Stimulated activated naive CD8-positive, alpha-beta T cell treated with anti-CD3 and anti-CD28 coated beads, Interleukin-15, Interleukin-2, amounts not matched to agents 100 U/mL and 50 U/mL, for 24 hours (primary cell): ENCODE measurements around the gene NCLN.
"Not testable (repeated sequence)": the region's sequence is repeated elsewhere in the genome, so short reads cannot be mapped to it uniquely, and the experiment has no call there.

Source experiments
- ATAC-seq: fragments of 150-1000 bp; cut with Tn5 transposase; one replicate; pipeline ENCODE4 v1.10.0; 2021
- DNase-seq: peaks from one replicate; pipeline ENCODE4 v3.0.0; 2021

NCLN gene

DNA sequence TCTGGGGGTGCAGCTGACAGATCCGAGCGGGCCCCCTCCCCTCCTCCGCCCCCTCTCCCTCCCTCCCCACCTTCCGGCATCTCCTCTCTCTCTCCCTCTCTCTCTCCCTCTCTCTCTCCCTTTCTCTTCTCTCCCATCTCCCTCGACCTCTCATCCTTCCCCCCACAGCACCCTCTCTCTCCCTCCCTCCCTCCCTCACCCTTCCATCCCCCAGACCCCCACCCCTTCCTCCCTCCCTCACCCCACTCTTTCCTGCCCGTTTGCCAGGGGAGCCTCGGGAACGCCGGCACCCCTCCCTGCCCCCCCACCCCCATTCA is 39.4 kb downstream of the NCLN start:
- ATAC-seq (no peak), DNase-seq (no peak)

DNA sequence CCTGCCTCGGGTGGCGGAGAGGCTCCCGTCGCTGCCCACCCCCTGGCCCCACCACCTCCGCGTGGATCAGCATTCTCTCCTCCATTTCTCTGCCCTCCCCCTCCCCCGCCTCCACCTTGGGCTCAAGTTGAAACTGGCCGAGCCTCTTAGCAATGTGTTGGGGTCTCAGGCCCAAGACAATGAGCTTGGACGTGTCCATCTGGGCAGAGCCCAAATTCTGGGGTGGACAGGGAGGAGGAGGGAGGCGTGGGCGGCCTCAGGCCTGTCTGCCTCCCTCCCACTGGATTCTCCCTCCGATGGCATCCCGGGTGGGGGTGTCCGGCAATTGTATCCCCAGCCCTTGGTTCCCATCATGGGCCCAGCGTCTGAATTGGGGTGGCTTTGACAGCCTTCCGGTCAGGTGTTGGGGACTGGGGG is 40.0 kb downstream of the NCLN start:
- no peak for ATAC-seq
- no peak for DNase-seq

GRCh38 chr19:3227054-3227626 is 41.4 kb downstream of the NCLN start:
- no peak for DNase-seq
- ATAC-seq, result no peak

DNA sequence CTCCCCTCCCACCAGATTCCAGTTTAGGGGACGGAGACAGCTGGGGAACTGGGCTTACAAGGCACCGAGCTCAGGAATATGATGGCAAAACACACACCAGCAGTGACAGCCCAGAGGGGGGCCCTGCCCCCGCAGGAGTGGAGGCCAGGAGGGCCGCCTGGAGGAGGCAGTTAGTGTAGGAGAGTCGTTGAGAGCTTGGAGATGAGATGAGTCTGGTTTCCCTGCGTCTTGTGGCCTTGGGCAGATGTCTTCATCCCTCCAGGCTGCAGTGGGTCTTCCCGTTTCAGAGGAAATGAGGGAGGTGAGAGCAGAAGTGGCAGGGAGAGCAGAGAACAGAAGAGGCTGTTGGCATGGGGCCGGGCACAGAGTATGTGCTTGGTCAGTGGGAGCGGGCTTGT is 43.6 kb downstream of the NCLN start:
- no peak for ATAC-seq

GRCh38 chr19:3229888-3230496 is 44.3 kb downstream of the NCLN start:
- DNase-seq (no peak), ATAC-seq (no peak)

More for the DNA sequence above, 43.6 kb downstream of the NCLN start:
- no peak for DNase-seq

GRCh38 chr19:3231288-3231687 is 45.6 kb downstream of the NCLN start:
- no peak for ATAC-seq
- no peak for DNase-seq

DNA sequence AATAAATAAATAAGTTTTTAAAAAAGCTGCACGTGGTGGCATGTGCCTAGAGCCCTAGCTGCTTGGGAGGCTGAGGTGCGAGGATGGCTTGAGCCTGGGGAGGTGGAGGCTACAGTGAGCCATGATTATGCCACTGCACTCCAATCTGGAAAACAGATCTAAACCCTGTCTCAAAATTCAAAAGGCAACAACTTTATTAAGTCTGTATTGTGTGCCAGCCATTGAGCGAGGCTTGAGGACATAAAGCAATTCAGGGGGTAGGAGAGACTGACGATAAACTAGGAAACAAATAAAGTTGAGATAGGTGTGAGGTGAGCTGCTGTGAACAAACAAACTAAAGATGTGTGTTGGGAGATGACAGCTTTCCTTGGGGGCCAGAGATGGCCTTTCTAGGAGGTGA is 47.4 kb downstream of the NCLN start:
- no peak for DNase-seq
- ATAC-seq, result no peak

GRCh38 chr19:3233831-3234230 is 48.1 kb downstream of the NCLN start:
- ATAC-seq (no peak), DNase-seq (no peak)

GRCh38 chr19:3234800-3235199 is 49.1 kb downstream of the NCLN start:
- peak; percentile 60 for DNase-seq
- no peak for ATAC-seq

DNA sequence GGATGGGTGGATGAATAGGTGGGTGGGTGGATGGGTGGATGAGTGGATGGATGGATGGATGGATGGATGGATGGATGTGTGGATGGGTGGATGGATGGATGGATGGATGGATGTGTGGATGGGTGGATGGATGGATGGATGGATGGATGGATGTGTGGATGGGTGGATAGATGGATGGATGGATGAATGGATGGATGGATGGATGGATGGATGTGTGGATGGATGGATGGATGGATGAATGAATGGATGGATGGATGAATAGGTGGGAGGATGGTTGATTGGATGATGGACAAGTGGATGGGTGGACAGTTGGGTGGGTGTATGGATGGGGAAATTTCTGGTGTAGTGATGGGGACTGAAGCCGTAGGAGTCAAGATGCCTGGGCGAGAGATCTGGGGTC is 49.9 kb downstream of the NCLN start:
- ATAC-seq, DNase-seq: not testable (repeated sequence)

- DNase-seq, result no peak
Observed at GRCh38 chr19:3236272-3236671, 50.5 kb downstream of the NCLN start.

GRCh38 chr19:3238066-3238561 is 52.4 kb downstream of the NCLN start:
- no peak for DNase-seq
- no peak for ATAC-seq

More at GRCh38 chr19:3236272-3236671, 50.5 kb downstream of the NCLN start:
- no peak for ATAC-seq

- ATAC-seq (no peak), DNase-seq (no peak)
Observed at GRCh38 chr19:3239367-3239766, 53.6 kb downstream of the NCLN start.

DNA sequence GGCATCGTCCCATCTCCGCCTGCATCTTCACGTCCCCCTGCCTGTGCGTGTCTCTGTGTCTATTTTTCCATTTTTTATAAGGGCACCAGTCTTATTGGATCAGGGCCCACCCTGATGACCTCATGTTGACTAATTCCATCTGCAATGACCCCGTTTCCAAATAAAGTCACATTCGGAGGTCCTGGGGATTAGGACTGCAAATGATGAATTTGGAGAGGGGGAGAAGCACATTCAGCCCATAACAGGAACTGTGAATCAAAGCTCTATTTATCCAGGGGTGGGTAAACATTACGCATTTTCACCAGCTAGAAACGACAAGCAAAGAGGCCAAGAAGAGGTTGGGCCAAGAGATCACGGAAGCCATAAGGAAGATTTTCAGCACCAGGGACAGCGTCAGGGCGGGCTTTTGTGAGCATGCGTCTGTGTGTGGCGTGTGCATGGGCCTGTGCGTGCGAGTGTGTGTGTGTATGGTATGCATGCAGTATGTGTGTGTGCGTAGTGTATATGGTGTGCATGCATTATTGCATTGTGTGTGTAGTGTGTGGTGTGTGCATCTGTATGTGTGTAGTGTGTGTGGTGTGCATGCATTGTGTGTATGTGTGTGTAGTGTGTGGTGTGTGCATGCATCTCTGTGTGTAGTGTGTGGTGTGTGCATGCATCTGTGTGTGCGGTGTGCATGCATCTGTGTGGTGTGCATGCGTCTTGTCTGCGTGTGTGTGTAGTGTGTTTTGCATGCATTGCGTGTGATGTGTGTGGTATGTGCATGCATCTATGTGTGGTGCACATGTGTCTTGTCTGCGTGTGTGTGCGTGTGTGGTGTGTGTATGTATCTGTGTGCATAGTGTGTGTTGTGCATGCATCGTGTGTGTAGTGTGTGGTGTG is 58.3 kb downstream of the NCLN start:
- DNase-seq (peak; percentile 62), ATAC-seq (no peak)

DNA sequence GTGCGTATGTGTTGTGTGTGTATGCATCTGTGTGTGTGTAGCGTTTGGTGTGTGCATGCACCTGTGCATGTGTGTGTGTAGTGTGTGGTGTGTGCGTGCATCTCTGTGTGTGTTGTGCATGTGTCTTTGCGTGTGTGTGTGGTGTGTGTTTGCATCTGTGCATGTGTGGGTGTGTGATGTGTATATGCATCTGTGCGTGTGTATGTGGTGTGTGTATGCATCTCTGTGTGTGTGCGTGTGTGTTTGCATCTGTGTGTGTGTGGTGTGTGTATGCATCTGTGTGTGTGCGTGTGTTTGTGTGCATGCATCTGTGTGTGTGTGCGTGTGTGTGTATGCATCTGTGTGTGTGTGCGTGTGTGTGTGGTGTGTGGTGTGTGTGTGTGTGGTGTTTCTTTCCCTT is 59.3 kb downstream of the NCLN start:
- DNase-seq (no peak), ATAC-seq (no peak)

- DNase-seq, result no peak
- ATAC-seq, result no peak
Observed at GRCh38 chr19:3248728-3249326, 63.1 kb downstream of the NCLN start.

DNA sequence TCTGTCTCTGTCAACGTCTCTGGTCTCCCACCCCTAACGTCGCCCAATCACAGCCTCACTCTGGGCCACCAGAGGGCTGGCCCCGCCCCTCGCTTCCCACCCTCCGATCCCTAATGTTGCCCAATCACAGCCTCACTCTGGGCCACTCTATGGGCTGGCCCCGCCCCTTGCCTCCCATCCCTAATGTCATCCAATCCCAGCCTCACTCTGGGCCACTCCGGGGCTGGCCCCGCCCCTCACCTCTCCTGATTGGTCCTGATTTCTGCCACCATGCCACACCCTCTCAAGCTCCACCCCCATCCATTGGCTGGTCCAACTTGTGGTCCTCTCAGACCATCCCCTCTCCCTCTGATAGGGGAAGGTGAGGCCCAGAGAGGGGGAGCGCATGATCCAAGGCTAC is 63.7 kb downstream of the NCLN start:
- DNase-seq (peak; percentile 23), ATAC-seq (peak; percentile 52)

GRCh38 chr19:3250675-3251074 is 64.9 kb downstream of the NCLN start:
- DNase-seq, result peak; percentile 61
- peak; percentile 65 for ATAC-seq

DNA sequence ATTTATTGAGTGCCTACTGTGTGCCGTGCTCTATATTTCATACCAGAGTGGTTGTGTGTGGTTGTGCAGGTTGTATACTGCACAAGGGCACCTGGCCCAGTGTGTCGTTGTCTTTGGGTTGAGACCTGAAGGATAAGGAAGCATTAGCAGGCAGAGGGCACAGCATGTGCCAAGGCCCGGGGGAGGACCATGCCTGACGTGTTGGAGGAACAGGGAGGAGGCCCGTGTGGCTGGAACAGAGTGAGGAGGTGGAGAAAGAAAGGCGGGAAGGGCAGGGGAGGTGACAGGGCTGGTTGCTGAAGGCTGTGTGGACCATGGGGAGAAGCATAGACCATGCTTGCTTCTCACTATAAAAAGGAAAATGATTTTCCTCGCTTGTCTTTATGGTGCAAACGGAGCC is 65.5 kb downstream of the NCLN start:
- DNase-seq, result no peak
- ATAC-seq, result no peak

GRCh38 chr19:3252650-3253049 is 66.9 kb downstream of the NCLN start:
- ATAC-seq, result no peak
- DNase-seq, result no peak

- no peak for DNase-seq
- ATAC-seq, result no peak
Observed at GRCh38 chr19:3253270-3253669, 67.5 kb downstream of the NCLN start.

DNA sequence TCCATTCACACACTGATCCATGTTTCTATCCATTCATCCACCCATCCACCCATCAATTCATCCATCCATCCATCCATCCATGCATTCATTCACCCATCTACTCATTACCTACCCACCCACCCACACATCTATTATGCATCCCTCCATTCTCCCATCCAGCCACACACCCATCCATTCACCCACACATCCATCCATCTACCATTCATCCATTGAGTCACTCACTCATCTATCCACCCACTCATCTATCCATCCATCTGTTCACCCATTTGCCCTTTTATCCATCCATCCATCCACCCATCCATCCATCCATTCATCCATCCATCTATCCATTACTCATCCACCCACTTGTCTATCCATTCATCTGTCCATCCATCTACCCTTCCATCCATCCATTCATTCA is 68.8 kb downstream of the NCLN start:
- DNase-seq (no peak), ATAC-seq (no peak)

GRCh38 chr19:3257071-3257470 is 71.3 kb downstream of the NCLN start:
- ATAC-seq, result no peak
- DNase-seq, result no peak
